Kidney (tissue), 14 donors: ENCODE measurements around the gene TXNDC2. TPM values are rescaled to one million over a fixed set of nuclear protein-coding genes. Genes with fewer than 3 reads are reported as not detected.

Experiments
- DNase-seq, 5 donors: peaks; one replicate each; pipeline ENCODE4 v3.0.0-alpha.2; 2013 to 2020
- FAIRE-seq: peaks from 2 replicates; lab custom pipeline; 2012; peaks lifted over from hg19 to GRCh38; lab: Jason Lieb, UNC
- H3K27ac ChIP-seq, 2 donors: one replicate each; pipeline ENCODE4 v1.7.0; 2013; ENCODE audit warnings: low read depth in 2 of 2, low read length in 2 of 2, inconsistent platforms in 1 of 2
- H3K27me3 ChIP-seq: one replicate; pipeline ENCODE4 v1.7.1; 2013; ENCODE audit warnings: low read length, inconsistent platforms; ENCODE audit not compliant: control insufficient read depth, insufficient read depth
- H3K36me3 ChIP-seq, 3 donors: one replicate each; pipeline versions ENCODE4 v1.7.0 to v1.7.1; 2013; ENCODE audit warnings: low read length in 3 of 3, control low read depth in 1 of 3, inconsistent platforms in 1 of 3; ENCODE audit not compliant: insufficient read depth in 3 of 3, control insufficient read depth in 2 of 3
- H3K4me1 ChIP-seq, 3 donors: one replicate each; pipeline versions ENCODE4 v1.7.0 to v1.7.1; 2013; ENCODE audit warnings: low read length in 3 of 3, inconsistent platforms in 1 of 3, low read depth in 1 of 3; ENCODE audit not compliant: control insufficient read depth in 2 of 3, insufficient read depth in 2 of 3
- H3K4me3 ChIP-seq, 3 donors: one replicate each; pipeline versions ENCODE4 v1.7.0 to v1.8.1; 2013; ENCODE audit warnings: low read length in 3 of 3, control low read depth in 1 of 3, inconsistent platforms in 1 of 3
- H3K9ac ChIP-seq, 3 donors: one replicate each; pipeline versions ENCODE4 v1.7.0 to v1.7.1; 2013; ENCODE audit warnings: low read length in 3 of 3, control low read depth in 1 of 3, inconsistent platforms in 1 of 3
- H3K9me3 ChIP-seq, 3 donors: one replicate each; pipeline versions ENCODE4 v1.7.0 to v1.7.1; 2013; ENCODE audit warnings: low read length in 3 of 3, control low read depth in 1 of 3, inconsistent platforms in 1 of 3; ENCODE audit not compliant: control insufficient read depth in 2 of 3, insufficient read depth in 1 of 3
- intact Hi-C: fragments of 100-400 bp; cut with DNase I; formaldehyde crosslinking; loops from one replicate; pipeline ENCODE4 v1.11.1; 2022
- polyA plus RNA-seq: library from polyadenylated mRNA; stranded (reverse); fragments of 350-450 nt; fragmentation: Illumina TruSeq; extraction: RNeasy Lipid Tissue Mini Kit (QIAGEN cat#74804); gene quantifications from one replicate; pipeline ENCODE4 v1.2.3, GENCODE V29; 2014; ENCODE audit warnings: low read depth, low replicate concordance; ENCODE audit not compliant: insufficient read depth
- total RNA-seq: library from RNA; stranded (reverse); fragmentation: NEBNext Ultra II Directional; extraction: Animal tissue kit (Norgen Biotek cat#: 25700); gene quantifications from one replicate; pipeline ENCODE4 v1.2.1, GENCODE V29; 2021
- TF ChIP-seq, protein P1 (sequence below): IDR thresholded peaks from 3 replicates; pipeline ENCODE4 v1.5.1; 2012; ENCODE audit warnings: mild to moderate bottlenecking, moderate library complexity, borderline replicate concordance; ENCODE audit not compliant: insufficient read depth; ENCODE audit errors: extremely low read depth
- donor health status: control.
- donor health status: control.
- donor health status: control.
- donor health status: control.
- donor health status: control.
- donor health status: DM: yes; HTN: yes; CAD: no.
- donor health status: Normal renal cell carcinoma (clear cell type).

Gene TXNDC2
- total and polyA plus RNA-seq, 2 donors from 2014 or later: 0.16 TPM; not detected in 1

DNA sequence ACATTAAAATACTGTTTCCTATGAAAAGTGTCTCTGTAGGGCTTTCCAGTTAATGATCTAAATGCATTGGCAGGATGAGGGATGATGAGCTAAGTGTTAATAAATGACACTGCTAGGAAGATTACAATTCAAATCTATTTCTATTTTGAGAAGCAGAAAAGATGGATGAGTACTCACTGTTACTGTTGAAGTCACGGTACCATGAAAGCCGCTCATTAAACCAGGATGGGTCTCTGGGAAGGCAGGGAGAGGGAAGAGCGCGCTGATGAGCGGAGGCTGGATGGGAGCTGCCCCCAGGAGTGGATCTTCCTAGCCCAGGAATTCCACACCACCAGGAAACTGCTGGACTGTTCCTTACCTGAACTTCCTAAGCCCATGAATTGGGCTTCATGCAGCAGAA is 27.1 kb upstream of the TXNDC2 start:
- H3K9ac ChIP-seq: no peak overlapping the region
- intact Hi-C loops: no loop called here
- no peak overlapping the region for H3K4me3 ChIP-seq
- TF ChIP-seq, protein P1, sequence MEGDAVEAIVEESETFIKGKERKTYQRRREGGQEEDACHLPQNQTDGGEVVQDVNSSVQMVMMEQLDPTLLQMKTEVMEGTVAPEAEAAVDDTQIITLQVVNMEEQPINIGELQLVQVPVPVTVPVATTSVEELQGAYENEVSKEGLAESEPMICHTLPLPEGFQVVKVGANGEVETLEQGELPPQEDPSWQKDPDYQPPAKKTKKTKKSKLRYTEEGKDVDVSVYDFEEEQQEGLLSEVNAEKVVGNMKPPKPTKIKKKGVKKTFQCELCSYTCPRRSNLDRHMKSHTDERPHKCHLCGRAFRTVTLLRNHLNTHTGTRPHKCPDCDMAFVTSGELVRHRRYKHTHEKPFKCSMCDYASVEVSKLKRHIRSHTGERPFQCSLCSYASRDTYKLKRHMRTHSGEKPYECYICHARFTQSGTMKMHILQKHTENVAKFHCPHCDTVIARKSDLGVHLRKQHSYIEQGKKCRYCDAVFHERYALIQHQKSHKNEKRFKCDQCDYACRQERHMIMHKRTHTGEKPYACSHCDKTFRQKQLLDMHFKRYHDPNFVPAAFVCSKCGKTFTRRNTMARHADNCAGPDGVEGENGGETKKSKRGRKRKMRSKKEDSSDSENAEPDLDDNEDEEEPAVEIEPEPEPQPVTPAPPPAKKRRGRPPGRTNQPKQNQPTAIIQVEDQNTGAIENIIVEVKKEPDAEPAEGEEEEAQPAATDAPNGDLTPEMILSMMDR: no peak
- FAIRE-seq (no peak), DNase-seq (no peak)
- no peak overlapping the region for H3K27ac ChIP-seq
- no peaks in the 10 kb centered on the region for H3K9me3 ChIP-seq
- no peaks in the 10 kb centered on the region for H3K27me3 ChIP-seq
- peaks cover 0 to 9% (median 9%) of the 10 kb centered on the region in 3 donors for H3K4me1 ChIP-seq
- H3K36me3 ChIP-seq: no peaks in the 10 kb centered on the region

DNA sequence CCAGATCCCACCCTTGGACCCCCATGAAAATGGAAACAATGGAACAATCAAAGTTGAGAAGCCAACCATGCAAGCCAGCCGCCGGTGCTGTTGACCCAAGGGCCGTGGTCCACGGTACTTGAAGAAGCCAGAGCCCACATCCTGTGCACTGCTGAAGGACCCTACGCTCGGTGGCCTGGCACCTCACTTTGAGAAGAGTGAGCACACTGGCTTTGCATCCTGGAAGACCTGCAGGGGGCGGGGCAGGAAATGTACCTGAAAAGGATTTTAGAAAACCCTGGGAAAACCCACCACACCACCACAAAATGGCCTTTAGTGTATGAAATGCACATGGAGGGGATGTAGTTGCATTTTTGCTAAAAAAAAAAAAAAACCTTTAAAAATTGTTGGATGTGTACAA is 26.5 kb upstream of the TXNDC2 start:
- FAIRE-seq: no peak
- no peak for DNase-seq

DNA sequence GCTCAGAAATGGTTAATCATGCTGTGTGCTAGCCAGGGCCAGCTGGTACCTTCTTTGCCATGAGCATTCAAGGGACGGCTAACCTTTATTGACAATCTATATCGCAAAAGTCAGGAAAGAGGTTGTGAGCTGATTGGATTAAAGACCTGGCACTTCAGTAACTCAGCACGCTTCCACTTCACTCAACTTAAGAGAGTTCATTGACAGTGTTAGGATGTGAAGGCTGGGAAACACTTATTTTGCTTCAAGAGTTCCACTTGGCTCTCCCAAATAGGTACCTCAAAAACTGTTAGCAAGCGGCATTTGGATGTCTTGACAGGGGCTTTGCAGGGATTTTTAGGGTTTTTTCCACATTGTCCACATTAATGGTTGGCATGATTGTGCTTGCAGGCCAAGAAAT is 25.1 kb upstream of the TXNDC2 start:
- Histone ChIP-seq H3K4me3 (no peak overlapping the region), H3K36me3 (no peaks in the 10 kb centered on the region), H3K9ac (no peak overlapping the region), H3K4me1 (peaks cover 0 to 5% (median 2%) of the 10 kb centered on the region in 3 donors), H3K9me3 (no peaks in the 10 kb centered on the region), H3K27me3 (no peaks in the 10 kb centered on the region), H3K27ac (no peak overlapping the region)
- FAIRE-seq: no peak
- DNase-seq: no peak
- intact Hi-C loops: no loop called here
- TF ChIP-seq, protein P1: no peak

More for the DNA sequence above, 26.5 kb upstream of the TXNDC2 start:
- intact Hi-C loops: no loop called here
- H3K9me3 ChIP-seq: no peaks in the 10 kb centered on the region
- H3K4me1 ChIP-seq: peaks cover 0 to 9% (median 9%) of the 10 kb centered on the region in 3 donors
- H3K27me3 ChIP-seq: no peaks in the 10 kb centered on the region
- TF ChIP-seq, protein P1: no peak
- H3K36me3 ChIP-seq: no peaks in the 10 kb centered on the region
- H3K4me3 ChIP-seq: no peak overlapping the region
- no peak overlapping the region for H3K27ac ChIP-seq
- no peak overlapping the region for H3K9ac ChIP-seq

GRCh38 chr18:9861157-9861556 is 24.6 kb upstream of the TXNDC2 start:
- no peaks in the 10 kb centered on the region for H3K36me3 ChIP-seq
- H3K4me3 ChIP-seq: no peak overlapping the region
- H3K9ac ChIP-seq: no peak overlapping the region
- TF ChIP-seq, protein P1: no peak
- H3K4me1 ChIP-seq: peaks cover 0 to under 1% (median under 1%) of the 10 kb centered on the region in 3 donors
- no peak for FAIRE-seq
- no peaks in the 10 kb centered on the region for H3K27me3 ChIP-seq
- intact Hi-C loops: no loop called here
- H3K27ac ChIP-seq: no peak overlapping the region
- no peak for DNase-seq
- H3K9me3 ChIP-seq: no peaks in the 10 kb centered on the region
